Posterior cingulate gyrus (tissue), 11 donors: ENCODE results near the gene CSPG4.
A peak's percentile ranks its signal among the peaks of the same experiment; 100 is the strongest.
"Not testable (repeated sequence)": the region's sequence is repeated elsewhere in the genome, so short reads cannot be mapped to it uniquely, and the experiment has no call there.

Experiments
- DNase-seq, 10 donors: peaks; one replicate each; pipeline versions ENCODE4 v3.0.0 to v3.0.0-alpha.2; 2020 to 2021; ENCODE audit warnings: mixed read lengths in 3 of 10
- intact Hi-C: fragments of 100-400 bp; cut with DNase I; formaldehyde crosslinking; loops from one replicate; pipeline ENCODE4 v1.15.1; 2023

The CSPG4 gene

GRCh38 chr15:75693501-75694240 is 19.0 kb downstream of the CSPG4 start:
- intact Hi-C loops: no loop called here
- DNase-seq: no peak

GRCh38 chr15:75693028-75693427 is 19.6 kb downstream of the CSPG4 start:
- DNase-seq, intact Hi-C loops: not testable (repeated sequence)

- intact Hi-C loops, DNase-seq: not testable (repeated sequence)
Observed at GRCh38 chr15:75692311-75692710, 20.3 kb downstream of the CSPG4 start.

- DNase-seq, intact Hi-C loops: not testable (repeated sequence)
Observed at GRCh38 chr15:75689429-75689828, 23.2 kb downstream of the CSPG4 start.

GRCh38 chr15:75688831-75689230 is 23.8 kb downstream of the CSPG4 start:
- intact Hi-C loops: no loop called here
- DNase-seq: no peak

GRCh38 chr15:75688278-75688557 is 24.4 kb downstream of the CSPG4 start:
- intact Hi-C loops: no loop called here
- no peak for DNase-seq

- no peak for DNase-seq
- intact Hi-C loops: no loop called here
Observed at GRCh38 chr15:75687486-75688277, 25.0 kb downstream of the CSPG4 start.

GRCh38 chr15:75686212-75686642 is 26.4 kb downstream of the CSPG4 start:
- peak; percentile 42 to 96 (median 76) for DNase-seq
- intact Hi-C loops: not testable (repeated sequence)

GRCh38 chr15:75685195-75685594 is 27.5 kb downstream of the CSPG4 start:
- DNase-seq: no peak
- intact Hi-C loops: no loop called here

GRCh38 chr15:75684648-75685047 is 28.0 kb downstream of the CSPG4 start:
- no peak for DNase-seq
- intact Hi-C loops: loop anchor here (5.0 kb wide), 1 partner anchor 47 kb away; no protein-coding TSS in a partner anchor

- peak; percentile 44 to 95 (median 68) for DNase-seq
- intact Hi-C loops: loop anchor here (5.0 kb wide), 1 partner anchor 46 kb away; no protein-coding TSS in a partner anchor
Observed at GRCh38 chr15:75683646-75684312, 28.9 kb downstream of the CSPG4 start.

GRCh38 chr15:75682181-75683135 is 30.2 kb downstream of the CSPG4 start:
- intact Hi-C loops: loop anchor here (5.0 kb wide), 1 partner anchor 45 kb away; no protein-coding TSS in a partner anchor
- no peak for DNase-seq

GRCh38 chr15:75680007-75680789 is 32.5 kb downstream of the CSPG4 start:
- DNase-seq: no peak

GRCh38 chr15:75678324-75678690 is 34.3 kb downstream of the CSPG4 start:
- DNase-seq, intact Hi-C loops: not testable (repeated sequence)

More at GRCh38 chr15:75680007-75680789, 32.5 kb downstream of the CSPG4 start:
- intact Hi-C loops: loop anchor here (5.0 kb wide), 1 partner anchor 43 kb away; no protein-coding TSS in a partner anchor

- no peak for DNase-seq
- intact Hi-C loops: no loop called here
Observed at GRCh38 chr15:75677465-75678323, 35.0 kb downstream of the CSPG4 start.

GRCh38 chr15:75676688-75677464 is 35.8 kb downstream of the CSPG4 start:
- no peak for DNase-seq
- intact Hi-C loops: no loop called here

GRCh38 chr15:75675579-75676404 is 36.9 kb downstream of the CSPG4 start:
- intact Hi-C loops: no loop called here
- no peak for DNase-seq
